Heart left ventricle (tissue), 13 donors: Measurements from ENCODE around the gene SGO2.

Experiments
- CTCF ChIP-seq, 12 donors: fragments of 200-600 bp; sonication (generic) in 4 of 12; IDR thresholded peaks; one replicate each; pipeline versions ENCODE4 v1.5.0 to v1.8.0; 2018 to 2022; ENCODE audit warnings: antibody characterized with exemption in 12 of 12, mild to moderate bottlenecking in 5 of 12
- POLR2A ChIP-seq, 2 donors: fragments of 450-650 bp; IDR thresholded peaks; one replicate each; pipeline ENCODE4 v1.6.1; 2017; ENCODE audit warnings: antibody characterized with exemption in 2 of 2, mild to moderate bottlenecking in 2 of 2, moderate library complexity in 2 of 2
- donor health status: ischemic (EF 13 %, LVEDD 7.1; RV severe dilation, severe dysfunction).
- donor health status: DM: no; HTN: yes; CAD: no.
- donor health status: DM: no; HTN: no; CAD: no.
- donor health status: ischemic (EF 25% LVEDD 6.9; RV normal size, moderate dysfunction).
- donor health status: ischemic (EF 25% LVEDD 5.7; RV mildly dilated, moderate dysfunction).
- donor health status: ischemic (EF 35%, LVEDD 5.7; RV mildly dilated, moderate dysfunction).
- donor health status: nonischemic (EF 11% LVEDD 7.7; RV severe dilation, severe dysfunction).
- donor health status: DM: yes; HTN: yes; CAD: no.
- donor health status: PGD.
- donor health status: ischemic (EF 29% LVEDD 5.4; RV normal size, mild dysfunction).
- donor health status: nonischemic (EF 23%, LVEDD 6.1; RV moderate dilation, normal function).

GRCh38 chr2:200528228-200528627 is 2.2 kb downstream of the SGO2 start:
- no peak for TF ChIP-seq POLR2A (IDR thresholded peaks at IDR 0.05)
- TF ChIP-seq CTCF (IDR thresholded peaks at IDR 0.05) = no peak
